Liver (tissue), 3 donors: Measurements from ENCODE around the gene KTN1.

Experiments used
- EGR1 ChIP-seq, 2 donors: IDR thresholded peaks; 2 replicates each; pipeline ENCODE4 v1.6.1; 2016 to 2018; ENCODE audit warnings: antibody characterized with exemption in 2 of 2, low read depth in 2 of 2
- JUND ChIP-seq, 2 donors: IDR thresholded peaks; 2 replicates each; pipeline ENCODE4 v1.6.1; 2016; ENCODE audit warnings: antibody characterized with exemption in 2 of 2
- RXRA ChIP-seq, 2 donors: IDR thresholded peaks; 2 replicates each; pipeline ENCODE4 v1.6.1; 2017 to 2018; ENCODE audit warnings: antibody characterized with exemption in 2 of 2, mild to moderate bottlenecking in 1 of 2
- YY1 ChIP-seq: IDR thresholded peaks from 2 replicates; pipeline ENCODE4 v1.6.1; 2016; ENCODE audit warnings: antibody characterized with exemption, mild to moderate bottlenecking
- TF ChIP-seq, protein P1 (sequence below): fragments of 150-350 bp; IDR thresholded peaks from 2 replicates; pipeline ENCODE4 v1.5.1; 2017; ENCODE audit warnings: improper control_type of control experiment, low read depth, low read length; ENCODE audit not compliant: missing input control
- TF ChIP-seq, protein P2 (sequence below): IDR thresholded peaks from 2 replicates; pipeline ENCODE4 v1.6.1; 2016; ENCODE audit warnings: antibody characterized with exemption, mild to moderate bottlenecking
- TF ChIP-seq, protein P3 (sequence below): IDR thresholded peaks from 2 replicates; pipeline ENCODE4 v1.6.1; 2016; ENCODE audit warnings: antibody characterized with exemption
- TF ChIP-seq, protein P4 (sequence below): IDR thresholded peaks from 2 replicates; pipeline ENCODE4 v1.6.1; 2016; ENCODE audit warnings: antibody characterized with exemption
- donor health status: healthy.
- donor health status: healthy.

DNA sequence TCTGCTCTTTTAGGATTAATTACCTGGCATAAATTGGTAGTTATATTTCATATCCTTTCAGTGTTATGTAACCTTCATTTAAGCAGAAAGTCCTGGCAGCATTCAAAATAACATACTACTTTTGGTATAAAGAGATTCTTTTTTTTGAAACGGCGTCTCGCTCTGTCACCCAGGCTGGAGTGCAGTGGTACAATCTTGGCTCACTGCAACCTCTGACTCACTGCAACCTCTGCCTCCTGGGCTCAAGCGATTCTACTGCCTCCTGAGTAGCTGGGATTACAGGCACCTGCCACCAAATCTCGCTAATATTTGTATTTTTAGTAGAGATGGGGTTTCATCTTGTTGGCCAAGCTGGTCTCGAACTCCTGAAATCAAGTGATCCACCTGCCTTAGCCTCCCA lies 9.2 kb downstream of the KTN1 start:
- TF ChIP-seq, protein P1, sequence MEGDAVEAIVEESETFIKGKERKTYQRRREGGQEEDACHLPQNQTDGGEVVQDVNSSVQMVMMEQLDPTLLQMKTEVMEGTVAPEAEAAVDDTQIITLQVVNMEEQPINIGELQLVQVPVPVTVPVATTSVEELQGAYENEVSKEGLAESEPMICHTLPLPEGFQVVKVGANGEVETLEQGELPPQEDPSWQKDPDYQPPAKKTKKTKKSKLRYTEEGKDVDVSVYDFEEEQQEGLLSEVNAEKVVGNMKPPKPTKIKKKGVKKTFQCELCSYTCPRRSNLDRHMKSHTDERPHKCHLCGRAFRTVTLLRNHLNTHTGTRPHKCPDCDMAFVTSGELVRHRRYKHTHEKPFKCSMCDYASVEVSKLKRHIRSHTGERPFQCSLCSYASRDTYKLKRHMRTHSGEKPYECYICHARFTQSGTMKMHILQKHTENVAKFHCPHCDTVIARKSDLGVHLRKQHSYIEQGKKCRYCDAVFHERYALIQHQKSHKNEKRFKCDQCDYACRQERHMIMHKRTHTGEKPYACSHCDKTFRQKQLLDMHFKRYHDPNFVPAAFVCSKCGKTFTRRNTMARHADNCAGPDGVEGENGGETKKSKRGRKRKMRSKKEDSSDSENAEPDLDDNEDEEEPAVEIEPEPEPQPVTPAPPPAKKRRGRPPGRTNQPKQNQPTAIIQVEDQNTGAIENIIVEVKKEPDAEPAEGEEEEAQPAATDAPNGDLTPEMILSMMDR = no peak
- TF ChIP-seq, protein P2, sequence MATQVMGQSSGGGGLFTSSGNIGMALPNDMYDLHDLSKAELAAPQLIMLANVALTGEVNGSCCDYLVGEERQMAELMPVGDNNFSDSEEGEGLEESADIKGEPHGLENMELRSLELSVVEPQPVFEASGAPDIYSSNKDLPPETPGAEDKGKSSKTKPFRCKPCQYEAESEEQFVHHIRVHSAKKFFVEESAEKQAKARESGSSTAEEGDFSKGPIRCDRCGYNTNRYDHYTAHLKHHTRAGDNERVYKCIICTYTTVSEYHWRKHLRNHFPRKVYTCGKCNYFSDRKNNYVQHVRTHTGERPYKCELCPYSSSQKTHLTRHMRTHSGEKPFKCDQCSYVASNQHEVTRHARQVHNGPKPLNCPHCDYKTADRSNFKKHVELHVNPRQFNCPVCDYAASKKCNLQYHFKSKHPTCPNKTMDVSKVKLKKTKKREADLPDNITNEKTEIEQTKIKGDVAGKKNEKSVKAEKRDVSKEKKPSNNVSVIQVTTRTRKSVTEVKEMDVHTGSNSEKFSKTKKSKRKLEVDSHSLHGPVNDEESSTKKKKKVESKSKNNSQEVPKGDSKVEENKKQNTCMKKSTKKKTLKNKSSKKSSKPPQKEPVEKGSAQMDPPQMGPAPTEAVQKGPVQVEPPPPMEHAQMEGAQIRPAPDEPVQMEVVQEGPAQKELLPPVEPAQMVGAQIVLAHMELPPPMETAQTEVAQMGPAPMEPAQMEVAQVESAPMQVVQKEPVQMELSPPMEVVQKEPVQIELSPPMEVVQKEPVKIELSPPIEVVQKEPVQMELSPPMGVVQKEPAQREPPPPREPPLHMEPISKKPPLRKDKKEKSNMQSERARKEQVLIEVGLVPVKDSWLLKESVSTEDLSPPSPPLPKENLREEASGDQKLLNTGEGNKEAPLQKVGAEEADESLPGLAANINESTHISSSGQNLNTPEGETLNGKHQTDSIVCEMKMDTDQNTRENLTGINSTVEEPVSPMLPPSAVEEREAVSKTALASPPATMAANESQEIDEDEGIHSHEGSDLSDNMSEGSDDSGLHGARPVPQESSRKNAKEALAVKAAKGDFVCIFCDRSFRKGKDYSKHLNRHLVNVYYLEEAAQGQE = no peak
- TF ChIP-seq, protein P3, sequence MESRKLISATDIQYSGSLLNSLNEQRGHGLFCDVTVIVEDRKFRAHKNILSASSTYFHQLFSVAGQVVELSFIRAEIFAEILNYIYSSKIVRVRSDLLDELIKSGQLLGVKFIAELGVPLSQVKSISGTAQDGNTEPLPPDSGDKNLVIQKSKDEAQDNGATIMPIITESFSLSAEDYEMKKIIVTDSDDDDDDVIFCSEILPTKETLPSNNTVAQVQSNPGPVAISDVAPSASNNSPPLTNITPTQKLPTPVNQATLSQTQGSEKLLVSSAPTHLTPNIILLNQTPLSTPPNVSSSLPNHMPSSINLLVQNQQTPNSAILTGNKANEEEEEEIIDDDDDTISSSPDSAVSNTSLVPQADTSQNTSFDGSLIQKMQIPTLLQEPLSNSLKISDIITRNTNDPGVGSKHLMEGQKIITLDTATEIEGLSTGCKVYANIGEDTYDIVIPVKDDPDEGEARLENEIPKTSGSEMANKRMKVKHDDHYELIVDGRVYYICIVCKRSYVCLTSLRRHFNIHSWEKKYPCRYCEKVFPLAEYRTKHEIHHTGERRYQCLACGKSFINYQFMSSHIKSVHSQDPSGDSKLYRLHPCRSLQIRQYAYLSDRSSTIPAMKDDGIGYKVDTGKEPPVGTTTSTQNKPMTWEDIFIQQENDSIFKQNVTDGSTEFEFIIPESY = no peak
- TF ChIP-seq RXRA (IDR thresholded peaks at IDR 0.05) (no peak), EGR1 (IDR thresholded peaks at IDR 0.05; ENCODE audit: low read depth in 2 of 2) (no peak), YY1 (no peak), JUND (IDR thresholded peaks at IDR 0.05) (no peak)
- TF ChIP-seq, protein P4, sequence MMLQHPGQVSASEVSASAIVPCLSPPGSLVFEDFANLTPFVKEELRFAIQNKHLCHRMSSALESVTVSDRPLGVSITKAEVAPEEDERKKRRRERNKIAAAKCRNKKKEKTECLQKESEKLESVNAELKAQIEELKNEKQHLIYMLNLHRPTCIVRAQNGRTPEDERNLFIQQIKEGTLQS = no peak
